RCC 7860 (cell line): ENCODE measurements around the gene APOC1.
"Not testable (repeated sequence)": the region's sequence is repeated elsewhere in the genome, so short reads cannot be mapped to it uniquely, and the experiment has no call there.

Experiments used
- DNase-seq: peaks from one replicate; pipeline ENCODE4 v3.0.0-alpha.2; 2015; ENCODE audit warnings: low spot score
- FAIRE-seq: peaks from 2 replicates; lab custom pipeline; 2012; peaks lifted over from hg19 to GRCh38; lab: Jason Lieb, UNC

The APOC1 gene

DNA sequence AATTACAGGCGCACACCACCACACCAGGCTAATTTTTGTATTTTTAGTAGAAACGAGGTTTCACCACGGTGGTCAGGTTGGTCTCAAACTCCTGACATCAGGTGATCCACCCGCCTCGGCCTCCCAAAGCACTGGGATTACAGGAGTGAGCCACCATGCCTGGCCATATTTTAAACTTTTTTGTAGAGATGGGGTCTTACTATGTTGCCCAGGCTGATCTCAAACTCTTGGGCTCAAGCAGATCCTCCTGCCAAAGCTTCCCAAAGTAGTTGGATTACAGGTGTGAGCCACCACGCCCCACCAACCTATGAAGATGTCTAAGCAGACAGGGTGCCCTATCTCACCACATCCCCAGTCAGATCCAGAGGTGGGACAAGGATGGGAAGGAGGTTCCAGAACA is 2.5 kb upstream of the APOC1 start:
- not testable (repeated sequence) for FAIRE-seq, DNase-seq

DNA sequence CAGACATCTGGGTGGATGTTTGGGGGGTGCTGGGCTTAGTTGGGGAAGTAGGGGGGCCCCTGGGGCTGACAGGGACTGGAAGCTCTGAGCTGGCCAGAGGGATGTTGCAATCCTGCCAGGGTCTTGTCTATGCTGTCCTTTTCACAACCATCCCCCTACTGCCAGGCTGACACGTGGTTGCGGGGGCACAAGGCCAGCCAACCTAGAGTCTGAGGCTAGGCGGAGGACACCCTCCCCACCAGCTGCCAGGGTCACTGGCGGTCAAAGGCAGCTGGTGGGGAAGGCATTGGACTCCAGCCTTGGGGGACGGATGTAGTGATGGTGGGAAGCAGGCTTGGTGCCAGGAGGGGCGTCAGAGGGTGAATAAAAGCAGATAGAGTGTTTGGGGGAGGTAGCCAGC is 1.6 kb upstream of the APOC1 start:
- FAIRE-seq = no peak

DNA sequence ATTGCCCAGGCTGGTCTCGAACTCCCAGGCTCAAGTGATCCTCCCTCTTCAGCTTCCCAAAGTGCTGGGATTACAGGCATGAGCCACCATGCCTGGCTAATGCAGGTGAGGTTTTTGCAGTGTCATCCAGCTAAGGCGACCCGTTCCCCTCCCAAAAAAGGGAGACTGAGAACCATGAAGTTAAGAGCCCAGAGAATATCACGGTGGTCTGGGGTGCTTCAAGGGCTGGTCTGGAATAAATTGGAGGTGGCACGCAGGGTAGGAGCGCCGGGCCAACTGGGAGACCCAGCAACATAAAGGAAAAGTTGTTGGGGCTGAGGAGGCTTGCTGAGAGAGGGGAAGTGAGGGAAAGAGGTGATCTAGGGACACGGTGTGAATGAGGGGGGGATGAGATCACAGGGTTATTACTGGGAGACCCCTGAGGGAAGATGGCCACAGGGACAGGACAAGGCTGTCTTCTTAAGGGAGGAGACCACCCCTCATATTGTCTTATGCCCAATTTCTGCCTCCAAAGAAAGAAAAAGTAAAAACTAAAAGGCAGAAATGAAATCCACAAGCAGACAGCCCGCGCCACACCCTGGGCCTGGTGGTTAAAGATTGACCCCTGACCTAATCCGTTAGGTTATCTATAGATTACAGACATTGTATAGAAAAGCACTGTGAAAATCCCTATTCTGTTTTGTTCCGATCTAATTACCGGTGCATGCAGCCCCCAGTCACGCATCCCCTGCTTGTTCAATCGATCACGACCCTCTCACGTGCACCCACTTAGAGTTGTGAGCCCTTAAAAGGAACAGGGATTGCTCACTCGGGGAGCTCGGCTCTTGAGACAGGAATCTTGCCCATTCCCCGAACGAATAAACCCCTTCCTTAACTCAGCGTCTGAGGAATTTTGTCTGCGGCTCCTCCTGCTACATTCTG is 636 bp upstream of the APOC1 start:
- FAIRE-seq, DNase-seq: not testable (repeated sequence)

More for the DNA sequence above, 1.6 kb upstream of the APOC1 start:
- no peak for DNase-seq

DNA sequence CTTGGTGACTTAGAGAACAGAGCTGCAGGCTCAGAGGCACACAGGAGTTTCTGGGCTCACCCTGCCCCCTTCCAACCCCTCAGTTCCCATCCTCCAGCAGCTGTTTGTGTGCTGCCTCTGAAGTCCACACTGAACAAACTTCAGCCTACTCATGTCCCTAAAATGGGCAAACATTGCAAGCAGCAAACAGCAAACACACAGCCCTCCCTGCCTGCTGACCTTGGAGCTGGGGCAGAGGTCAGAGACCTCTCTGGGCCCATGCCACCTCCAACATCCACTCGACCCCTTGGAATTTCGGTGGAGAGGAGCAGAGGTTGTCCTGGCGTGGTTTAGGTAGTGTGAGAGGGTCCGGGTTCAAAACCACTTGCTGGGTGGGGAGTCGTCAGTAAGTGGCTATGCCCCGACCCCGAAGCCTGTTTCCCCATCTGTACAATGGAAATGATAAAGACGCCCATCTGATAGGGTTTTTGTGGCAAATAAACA is 9.9 kb downstream of the APOC1 start:
- DNase-seq (no peak), FAIRE-seq (no peak)

GRCh38 chr19:44925114-44925891 is 10.9 kb downstream of the APOC1 start:
- FAIRE-seq = no peak
- no peak for DNase-seq

DNA sequence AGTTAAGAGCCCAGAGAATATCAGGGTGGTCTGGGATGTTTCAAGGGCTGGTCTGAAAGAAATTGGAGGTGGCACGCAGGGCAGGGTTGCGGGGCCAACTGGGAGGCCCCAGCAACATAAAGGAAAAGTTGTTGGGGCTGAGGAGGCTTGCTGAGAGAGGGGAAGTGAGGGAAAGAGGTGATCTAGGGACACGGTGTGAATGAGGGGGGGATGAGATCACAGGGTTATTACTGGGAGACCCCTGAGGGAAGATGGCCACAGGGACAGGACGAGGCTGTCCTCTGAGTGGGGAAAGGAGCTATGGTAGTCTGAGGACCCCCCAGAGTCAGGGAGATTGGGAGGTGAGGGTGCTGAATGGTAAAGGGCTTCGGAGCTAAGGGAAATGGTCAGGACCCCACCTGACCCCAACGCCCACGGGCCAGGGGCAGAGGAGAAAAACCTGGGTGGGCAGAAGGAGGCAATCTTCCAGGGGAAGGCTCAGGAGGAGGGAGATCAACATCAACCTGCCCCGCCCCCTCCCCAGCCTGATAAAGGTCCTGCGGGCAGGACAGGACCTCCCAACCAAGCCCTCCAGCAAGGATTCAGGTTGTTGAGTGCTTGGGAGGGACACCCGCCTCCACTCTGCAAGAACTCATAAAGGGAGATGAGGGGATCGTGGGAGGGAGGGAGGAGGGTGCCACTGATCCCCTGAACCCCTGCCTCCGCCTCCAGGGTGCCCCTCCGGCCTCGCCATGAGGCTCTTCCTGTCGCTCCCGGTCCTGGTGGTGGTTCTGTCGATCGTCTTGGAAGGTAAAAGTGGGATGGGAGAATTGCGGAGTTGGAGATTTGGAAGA is 12.1 kb downstream of the APOC1 start:
- DNase-seq, FAIRE-seq: not testable (repeated sequence)

DNA sequence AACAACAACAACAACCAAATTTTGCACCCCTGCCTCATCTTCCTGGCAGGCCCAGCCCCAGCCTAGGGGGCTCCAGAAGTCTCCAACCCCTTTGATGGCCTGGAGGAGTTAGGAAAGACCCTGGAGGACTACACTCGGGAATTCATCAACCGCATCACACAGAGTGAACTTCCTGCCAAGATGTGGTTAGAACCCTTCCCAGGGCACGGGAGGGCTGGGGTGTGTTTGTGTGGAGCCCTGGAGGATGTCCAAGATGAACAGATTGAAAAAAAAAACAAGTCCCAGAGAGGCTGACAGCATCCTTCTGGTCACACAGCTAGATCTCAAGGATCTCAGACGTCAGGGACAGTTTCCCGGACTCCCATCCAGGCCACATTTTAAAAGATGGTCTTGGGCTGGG is 13.3 kb downstream of the APOC1 start:
- DNase-seq (no peak), FAIRE-seq (no peak)

GRCh38 chr19:44930088-44930487 is 15.7 kb downstream of the APOC1 start:
- DNase-seq (no peak), FAIRE-seq (no peak)

DNA sequence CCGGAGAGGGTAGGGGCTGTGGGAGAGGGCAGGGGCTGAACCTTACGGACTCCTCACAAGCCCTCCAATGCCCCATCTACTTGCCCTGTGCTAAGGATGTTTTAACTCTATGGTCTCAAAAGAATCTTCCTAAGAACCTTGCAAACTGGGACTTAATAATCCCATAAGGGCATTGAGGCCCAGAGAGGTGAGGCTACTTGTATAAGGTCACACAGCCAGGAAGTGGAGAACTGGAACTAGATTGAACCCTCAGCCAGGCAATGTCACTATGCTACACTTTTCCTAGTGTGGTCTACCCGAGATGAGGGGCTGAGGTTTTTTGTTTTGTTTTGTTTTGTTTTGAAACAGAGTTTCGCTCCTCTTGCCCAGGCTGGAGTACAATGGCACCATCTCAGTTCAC is 17.1 kb downstream of the APOC1 start:
- no peak for FAIRE-seq

DNA sequence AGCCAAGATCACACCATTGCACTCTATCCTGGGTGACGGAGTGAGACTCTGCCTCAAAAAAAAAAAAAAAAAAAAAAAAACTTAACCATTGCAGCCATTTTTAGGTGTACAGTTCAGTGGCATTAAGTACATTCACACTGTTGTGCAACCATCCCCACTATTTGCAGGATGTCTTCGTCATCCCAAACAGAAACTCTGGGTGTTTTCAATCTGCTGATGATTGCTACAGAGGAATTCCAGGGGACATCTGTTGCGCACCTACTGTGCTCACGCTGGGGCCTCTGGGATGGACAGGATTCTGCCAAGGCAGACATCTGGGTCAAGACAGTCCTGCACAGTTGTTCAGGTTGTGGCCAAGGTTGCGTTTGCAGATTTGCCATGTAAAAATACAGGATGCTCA is 25.3 kb downstream of the APOC1 start:
- FAIRE-seq = no peak
- no peak for DNase-seq

More for the DNA sequence above, 17.1 kb downstream of the APOC1 start:
- DNase-seq = no peak

DNA sequence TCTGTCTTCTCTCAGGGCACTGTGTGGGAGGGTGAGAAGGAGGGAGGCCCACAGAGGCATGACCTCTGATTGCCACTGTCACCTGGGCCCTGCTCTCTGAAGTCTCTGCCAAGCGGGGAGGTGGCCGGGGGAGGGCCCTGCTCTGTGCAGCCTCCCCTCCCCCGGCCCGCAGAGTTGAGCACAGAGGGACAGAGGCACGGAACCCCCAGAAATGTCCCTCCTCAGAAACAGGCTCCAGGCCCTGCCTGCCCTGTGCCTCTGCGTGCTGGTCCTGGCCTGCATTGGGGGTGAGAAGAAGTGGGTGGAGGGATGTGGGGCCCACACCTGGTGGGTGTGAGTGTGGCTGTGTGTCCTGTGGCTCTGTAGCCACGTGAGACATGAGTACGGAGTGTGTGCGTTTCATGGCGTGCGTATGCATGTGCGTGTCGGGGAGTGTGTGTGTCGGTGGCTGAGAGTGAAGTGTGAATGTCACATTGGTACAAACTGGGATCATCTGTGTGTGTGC is 27.7 kb downstream of the APOC1 start, which contains the start of gene APOC4:
Gene APOC4, plus strand, starts transcription at position 171 of the 505 bp plus-strand sequence. Its CDS starts 41 bp downstream, at position 212.
- DNase-seq = no peak
- FAIRE-seq = no peak

DNA sequence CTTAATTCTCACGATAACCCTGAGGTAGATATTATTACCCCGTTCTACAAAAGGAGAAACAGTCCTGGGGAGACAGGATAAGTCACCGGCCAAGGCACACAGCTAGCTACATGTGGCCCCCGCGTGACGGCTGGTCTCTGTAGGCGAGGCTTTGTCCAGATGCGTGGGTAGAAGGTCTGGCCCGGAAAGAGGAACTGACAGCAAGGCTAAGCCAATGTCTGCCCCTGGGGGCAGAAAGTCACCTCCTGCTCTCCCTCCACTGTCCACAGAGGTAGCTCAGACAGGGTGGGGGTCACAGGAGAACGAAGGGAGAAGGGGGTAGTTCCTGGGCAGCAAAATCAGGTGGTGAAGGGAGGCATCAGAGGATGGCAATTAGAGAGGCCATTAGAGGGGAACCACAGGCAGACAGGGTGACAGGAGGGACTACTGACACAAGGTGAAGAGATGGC is 29.4 kb downstream of the APOC1 start:
- FAIRE-seq (no peak), DNase-seq (no peak)

DNA sequence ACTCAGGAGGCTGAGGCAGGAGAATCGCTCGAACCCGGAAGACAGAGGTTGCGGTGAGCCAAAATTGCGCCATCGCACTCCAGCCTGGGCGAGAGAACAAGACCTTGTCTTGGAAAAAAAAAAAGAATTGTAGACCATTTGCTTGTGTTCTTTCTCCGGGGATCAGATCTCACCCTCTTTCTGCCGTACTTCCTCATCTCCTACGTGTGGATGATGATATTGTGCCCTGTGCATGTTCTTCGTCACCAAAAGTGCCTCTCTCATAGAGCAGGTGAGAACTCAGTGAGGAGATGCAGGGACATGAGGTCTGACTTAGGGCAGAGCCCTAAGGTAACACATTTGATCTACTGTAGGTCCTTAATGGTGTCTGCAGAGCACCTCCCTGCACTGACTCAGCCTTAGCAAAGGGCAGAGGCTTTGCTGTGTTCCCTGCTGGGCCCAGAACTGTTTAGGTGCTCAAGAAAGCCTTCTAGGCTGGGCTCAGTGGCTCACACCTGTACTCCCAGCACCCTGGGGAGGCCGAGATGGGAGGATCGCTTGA is 32.7 kb downstream of the APOC1 start:
- no peak for DNase-seq
- FAIRE-seq = no peak

GRCh38 chr19:44948237-44948636 is 33.8 kb downstream of the APOC1 start:
- FAIRE-seq (no peak), DNase-seq (no peak)

GRCh38 chr19:44948763-44949374 is 34.5 kb downstream of the APOC1 start:
- FAIRE-seq = no peak
- DNase-seq = no peak

DNA sequence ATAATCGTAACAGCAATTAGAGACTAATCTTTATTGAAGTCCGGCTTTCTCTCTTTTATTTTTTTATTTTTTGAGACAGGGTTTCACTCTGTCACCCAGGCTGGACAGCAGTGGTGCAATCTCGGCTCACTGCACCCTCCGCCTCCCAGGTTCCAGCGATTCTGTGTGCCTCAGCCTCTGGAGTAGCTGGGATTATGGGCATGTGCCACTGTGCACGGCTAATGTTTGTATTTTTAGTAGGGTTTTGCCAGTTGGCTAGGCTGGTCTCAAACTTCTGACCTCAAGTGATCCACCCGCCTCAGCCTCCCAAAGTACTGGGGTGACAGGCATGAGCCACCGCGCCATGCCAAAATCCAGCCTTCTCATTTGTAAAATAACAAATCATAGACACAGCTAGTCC is 35.1 kb downstream of the APOC1 start:
- no peak for DNase-seq
- no peak for FAIRE-seq

DNA sequence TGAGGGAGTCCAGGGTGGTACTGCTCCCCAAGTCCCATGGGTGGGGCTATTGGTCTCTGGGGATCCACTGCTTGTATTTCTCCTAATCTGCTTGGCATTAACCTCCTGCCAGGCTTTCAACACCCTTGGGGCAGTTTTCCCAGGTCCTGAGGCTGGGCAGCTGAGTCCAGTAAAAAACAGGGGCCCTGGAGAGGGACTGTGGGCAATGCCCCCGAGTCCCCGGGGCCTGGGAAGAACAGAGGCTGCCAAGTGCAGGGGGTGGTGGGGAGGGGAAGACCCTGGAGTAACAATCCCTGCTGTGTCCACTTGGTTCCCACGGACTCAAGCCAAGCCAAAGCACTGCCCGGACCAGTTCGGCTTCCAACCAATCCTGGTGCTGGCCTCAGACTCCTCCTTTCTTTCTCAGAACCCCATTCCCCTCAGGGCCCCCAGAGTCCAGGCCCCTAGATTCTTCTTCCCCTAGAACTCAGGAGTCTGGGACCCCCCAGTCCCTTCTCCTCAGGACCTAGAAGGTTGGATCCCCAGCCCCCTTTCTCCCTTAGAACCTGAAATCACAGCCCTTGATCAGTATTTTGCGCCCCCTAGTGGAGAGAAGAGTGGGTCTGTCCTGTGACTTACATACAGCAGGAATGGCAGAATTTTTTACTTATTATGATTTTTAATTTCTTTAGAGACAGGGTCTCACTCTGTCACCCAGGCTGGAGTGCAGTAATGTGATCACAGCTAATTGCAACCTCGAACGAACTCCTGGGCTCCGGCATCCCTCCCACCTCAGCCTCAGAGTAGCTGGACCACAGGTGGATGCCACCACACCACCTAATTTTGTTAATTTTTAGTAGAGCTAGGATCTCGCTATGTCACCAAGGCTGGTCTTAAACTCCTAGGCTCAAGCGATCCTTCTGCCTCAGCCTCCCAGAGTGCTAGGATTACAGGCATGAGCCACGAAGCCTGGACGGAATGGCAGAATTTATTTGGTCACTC is 37.1 kb downstream of the APOC1 start:
- no peak for FAIRE-seq
- DNase-seq = peak; percentile 30

GRCh38 chr19:44954278-44954648 is 39.9 kb downstream of the APOC1 start:
- FAIRE-seq = no peak
- DNase-seq = no peak
